HG02973 (cell line): ENCODE results near the gene PIF1.
"Not testable (repeated sequence)": the region's sequence is repeated elsewhere in the genome, so short reads cannot be mapped to it uniquely, and the experiment has no call there.

ENCODE experiments used
- ATAC-seq: cut with Tn5 transposase; IDR thresholded peaks from one replicate; pipeline ENCODE4 v1.9.1; 2021; ENCODE audit warnings: moderate library complexity; ENCODE audit not compliant: unreplicated experiment

PIF1 gene

GRCh38 chr15:64847876-64848716 lies 22.6 kb upstream of the PIF1 start:
- no peak for ATAC-seq

DNA sequence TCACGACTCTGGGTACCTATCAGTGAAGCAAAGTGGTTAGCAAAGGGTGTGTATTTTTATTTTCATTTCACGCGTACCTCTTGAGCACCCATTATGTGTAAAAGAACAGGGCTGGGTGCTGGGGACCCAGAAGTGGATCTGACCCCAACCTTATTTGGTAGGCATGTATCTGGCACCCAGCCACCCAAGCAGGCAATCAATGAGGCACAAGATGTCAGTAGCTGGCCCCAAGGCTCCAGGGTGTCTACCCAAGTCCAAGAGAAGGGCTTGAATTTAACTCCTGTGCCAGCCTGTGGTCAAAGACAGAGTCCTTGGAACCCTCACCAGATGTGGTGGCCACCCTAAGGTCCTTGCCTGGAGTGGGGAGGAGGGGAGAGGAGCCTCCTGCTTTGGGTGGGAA lies 22.0 kb upstream of the PIF1 start:
- ATAC-seq = no peak

GRCh38 chr15:64847016-64847415 lies 21.6 kb upstream of the PIF1 start:
- ATAC-seq = no peak

DNA sequence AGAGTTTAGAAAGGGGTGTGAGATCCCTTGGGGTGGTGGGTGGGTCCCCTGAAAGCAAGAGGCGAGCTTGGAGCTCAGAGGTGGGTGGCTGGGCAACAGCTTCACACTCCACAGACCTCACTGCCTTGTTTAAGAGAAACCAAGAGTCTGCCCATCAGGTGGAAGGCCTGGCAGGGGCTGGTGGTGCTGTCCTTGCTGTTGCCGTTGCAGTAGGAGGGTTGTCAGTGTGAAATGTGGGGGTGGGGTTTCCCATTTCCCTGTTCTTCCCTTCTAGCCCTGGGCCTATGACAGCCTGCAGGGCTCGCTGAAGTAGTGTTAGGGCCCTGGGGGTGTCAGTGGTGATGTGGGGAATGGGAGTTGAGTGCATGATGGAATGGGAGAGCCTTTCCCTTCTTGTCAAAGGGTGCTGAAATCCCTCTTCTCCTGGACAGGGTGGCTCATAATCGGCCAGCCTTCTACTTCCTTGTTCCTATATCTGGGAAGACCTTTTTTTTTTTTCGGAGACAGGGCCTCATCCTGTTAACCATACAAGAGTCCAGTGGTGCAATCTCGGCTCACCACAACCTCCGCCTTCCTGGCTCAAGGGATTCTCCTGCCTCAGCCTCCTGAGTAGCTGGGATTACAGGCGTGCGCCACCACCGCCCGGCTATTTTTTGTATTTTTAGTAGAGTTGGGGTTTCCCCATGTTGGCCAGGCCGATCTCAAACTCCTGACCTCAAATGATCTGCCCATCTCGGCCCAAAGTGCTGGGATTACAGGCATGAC lies 20.6 kb upstream of the PIF1 start:
- ATAC-seq = no peak

GRCh38 chr15:64845183-64845611 lies 19.8 kb upstream of the PIF1 start:
- ATAC-seq = no peak

- no peak for ATAC-seq
Observed at GRCh38 chr15:64844576-64845145, 19.2 kb upstream of the PIF1 start.

GRCh38 chr15:64843991-64844390 lies 18.5 kb upstream of the PIF1 start:
- ATAC-seq = no peak

GRCh38 chr15:64842986-64843561 lies 17.6 kb upstream of the PIF1 start:
- ATAC-seq = no peak

- no peak for ATAC-seq
Observed at GRCh38 chr15:64842096-64842939, 16.9 kb upstream of the PIF1 start.

DNA sequence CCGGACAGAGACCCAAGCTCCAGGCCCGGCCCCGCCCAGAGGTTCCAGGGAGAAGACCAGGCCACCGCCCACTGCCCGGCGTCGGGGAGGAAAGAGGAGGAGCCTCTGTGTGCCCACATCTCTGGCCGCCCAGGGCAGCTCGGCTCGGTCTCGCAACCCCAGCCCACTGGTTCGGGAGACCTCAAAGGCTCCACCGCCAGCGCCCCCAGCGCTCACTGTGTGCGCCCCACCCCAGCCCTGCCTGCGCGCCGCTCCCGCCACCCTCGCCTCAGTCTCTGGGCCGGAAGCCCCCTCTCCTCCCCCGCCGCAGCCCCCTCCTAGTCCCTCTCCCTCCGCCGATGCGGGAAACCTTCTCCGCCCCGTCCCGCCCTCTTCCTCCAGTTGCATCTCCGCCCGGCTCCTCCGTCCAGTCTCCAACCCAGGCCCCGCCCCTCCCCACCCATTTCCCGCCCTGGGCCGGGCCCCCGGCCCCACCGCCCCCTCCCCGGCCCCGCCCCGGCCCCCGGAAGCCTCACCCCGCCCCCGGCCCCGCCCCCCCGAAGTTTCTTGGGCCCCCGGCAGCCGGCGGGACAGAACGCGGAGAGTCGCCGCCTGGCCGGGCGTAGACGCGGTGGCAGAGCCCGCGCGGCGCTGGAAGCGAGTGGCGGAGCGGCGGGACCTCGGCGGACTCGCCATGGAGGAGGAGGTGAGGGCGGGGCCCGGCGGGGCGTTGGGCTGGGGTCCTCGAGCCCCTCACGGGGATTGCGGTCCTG lies 16.1 kb upstream of the PIF1 start, which contains the start of gene PLEKHO2:
Gene PLEKHO2 (plus strand): TSS at position 572 of the 752 bp plus-strand sequence. CDS start 102 bp downstream, at position 674.
- ATAC-seq = peak; percentile 46

DNA sequence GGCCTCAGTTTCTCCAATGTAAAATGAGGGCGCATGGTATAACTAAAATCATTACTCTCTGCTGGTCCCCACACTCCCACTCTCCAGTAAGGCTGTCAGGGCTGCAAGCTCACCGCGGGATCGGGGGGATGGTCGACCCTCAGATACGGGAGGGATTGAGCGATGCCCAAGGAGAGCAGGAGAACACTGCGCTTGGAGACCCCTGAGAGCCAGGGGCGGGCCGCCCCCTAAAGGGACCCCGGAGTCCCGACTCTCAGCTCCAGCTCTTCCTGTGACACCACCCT lies 15.6 kb upstream of the PIF1 start:
- no peak for ATAC-seq

GRCh38 chr15:64837502-64837901 lies 12.1 kb upstream of the PIF1 start:
- no peak for ATAC-seq

GRCh38 chr15:64836023-64836536 lies 10.6 kb upstream of the PIF1 start:
- no peak for ATAC-seq

- ATAC-seq = no peak
Observed at GRCh38 chr15:64833690-64834089, 8.2 kb upstream of the PIF1 start.

DNA sequence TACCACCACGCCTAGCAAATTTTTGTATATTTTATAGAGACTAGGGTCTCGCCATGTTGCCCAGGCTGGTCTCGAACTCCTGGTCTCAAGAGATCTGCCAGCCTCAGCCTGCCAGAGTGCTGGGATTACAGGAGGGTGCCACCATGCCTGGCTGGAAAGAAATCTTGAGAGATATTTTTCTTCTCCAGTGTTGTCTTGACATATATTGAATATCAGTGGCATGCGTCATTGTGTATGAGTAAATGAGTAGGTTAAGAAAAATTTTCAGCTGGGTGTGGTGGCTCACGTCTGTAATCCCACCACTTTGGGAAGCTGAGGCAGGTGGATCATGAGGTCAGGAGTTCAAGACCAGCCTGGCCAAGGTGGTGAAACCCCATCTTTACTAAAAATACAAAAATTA lies 3.5 kb upstream of the PIF1 start:
- no peak for ATAC-seq

GRCh38 chr15:64824929-64825430 lies 467 bp downstream of the PIF1 start:
- no peak for ATAC-seq

DNA sequence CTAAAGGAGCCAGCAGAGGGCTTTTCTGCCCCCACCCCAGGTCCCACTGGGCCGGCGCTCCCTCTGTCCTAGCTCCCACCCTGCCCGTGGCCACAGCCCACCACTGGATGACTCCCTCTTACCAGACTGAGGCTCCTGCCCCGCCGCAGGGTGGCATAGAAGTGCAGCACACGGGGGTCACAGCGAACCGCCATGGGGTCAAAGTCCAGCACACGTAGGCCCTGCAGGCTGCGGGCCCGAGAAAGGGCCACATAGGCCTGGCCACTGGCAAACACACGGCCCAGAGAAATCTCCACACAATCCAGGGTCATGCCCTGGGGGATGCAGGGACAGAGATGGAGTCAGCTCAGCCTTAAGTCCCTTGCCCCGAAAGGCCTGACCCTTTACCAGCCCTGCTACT lies 9.0 kb downstream of the PIF1 start:
- ATAC-seq = no peak

- not testable (repeated sequence) for ATAC-seq
Observed at GRCh38 chr15:64814965-64815364, 10.5 kb downstream of the PIF1 start.

DNA sequence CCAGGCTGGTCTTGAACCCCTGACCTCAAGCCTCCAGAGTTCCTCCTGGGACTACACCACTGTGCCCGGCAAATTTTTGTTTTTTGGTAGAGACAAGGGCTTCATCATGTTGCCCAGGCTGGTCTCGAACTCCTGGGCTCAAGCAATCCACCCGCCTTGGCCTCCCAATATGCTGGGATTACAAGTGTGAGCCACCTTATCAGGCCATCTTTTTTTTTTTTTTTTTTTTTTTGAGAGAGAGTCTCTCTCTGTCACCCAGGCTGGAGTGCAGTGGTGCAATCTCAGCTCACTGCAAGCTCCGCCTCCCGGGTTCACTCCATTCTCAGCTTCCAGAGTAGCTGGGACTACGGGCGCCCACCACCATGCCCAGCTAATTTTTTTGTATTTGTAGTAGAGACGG lies 11.2 kb downstream of the PIF1 start:
- ATAC-seq = not testable (repeated sequence)

GRCh38 chr15:64813075-64813474 lies 12.4 kb downstream of the PIF1 start:
- no peak for ATAC-seq
